ENCODE measurements around the gene DPF3. TPM values are rescaled to one million over a fixed set of nuclear protein-coding genes. Genes with fewer than 3 reads are reported as not detected.

Gene DPF3
- total RNA-seq, 2 donors from 2014 or later: 0.78 to 4.0 TPM

GRCh38 chr14:72704502-72704901, 189.4 kb downstream of the DPF3 start:
- Histone ChIP-seq H3K36me3 (replicated peaks in 1 of 2; ENCODE audit: insufficient read depth in 1 of 2, low read depth in 2 of 2) (no peaks in the 10 kb centered on the region), H3K9me3 (no peaks in the 10 kb centered on the region), H3K4me1 (no peaks in the 10 kb centered on the region), H3K27me3 (no peaks in the 10 kb centered on the region), H3K27ac (no peak overlapping the region), H3K4me3 (no peak overlapping the region)
- TF ChIP-seq POLR2A (IDR thresholded peaks at IDR 0.05): no peak
- TF ChIP-seq, protein P1, sequence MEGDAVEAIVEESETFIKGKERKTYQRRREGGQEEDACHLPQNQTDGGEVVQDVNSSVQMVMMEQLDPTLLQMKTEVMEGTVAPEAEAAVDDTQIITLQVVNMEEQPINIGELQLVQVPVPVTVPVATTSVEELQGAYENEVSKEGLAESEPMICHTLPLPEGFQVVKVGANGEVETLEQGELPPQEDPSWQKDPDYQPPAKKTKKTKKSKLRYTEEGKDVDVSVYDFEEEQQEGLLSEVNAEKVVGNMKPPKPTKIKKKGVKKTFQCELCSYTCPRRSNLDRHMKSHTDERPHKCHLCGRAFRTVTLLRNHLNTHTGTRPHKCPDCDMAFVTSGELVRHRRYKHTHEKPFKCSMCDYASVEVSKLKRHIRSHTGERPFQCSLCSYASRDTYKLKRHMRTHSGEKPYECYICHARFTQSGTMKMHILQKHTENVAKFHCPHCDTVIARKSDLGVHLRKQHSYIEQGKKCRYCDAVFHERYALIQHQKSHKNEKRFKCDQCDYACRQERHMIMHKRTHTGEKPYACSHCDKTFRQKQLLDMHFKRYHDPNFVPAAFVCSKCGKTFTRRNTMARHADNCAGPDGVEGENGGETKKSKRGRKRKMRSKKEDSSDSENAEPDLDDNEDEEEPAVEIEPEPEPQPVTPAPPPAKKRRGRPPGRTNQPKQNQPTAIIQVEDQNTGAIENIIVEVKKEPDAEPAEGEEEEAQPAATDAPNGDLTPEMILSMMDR (IDR thresholded peaks at IDR 0.05): no peak
- peak in 1 of 4 donors; percentile 17 for DNase-seq
- 63 to 66% methylated on average over 3 of the region's 3 CpGs for WGBS, 2 donors
- intact Hi-C loops (cut with DNase I): no loop called here
- no peak for ATAC-seq

DNA sequence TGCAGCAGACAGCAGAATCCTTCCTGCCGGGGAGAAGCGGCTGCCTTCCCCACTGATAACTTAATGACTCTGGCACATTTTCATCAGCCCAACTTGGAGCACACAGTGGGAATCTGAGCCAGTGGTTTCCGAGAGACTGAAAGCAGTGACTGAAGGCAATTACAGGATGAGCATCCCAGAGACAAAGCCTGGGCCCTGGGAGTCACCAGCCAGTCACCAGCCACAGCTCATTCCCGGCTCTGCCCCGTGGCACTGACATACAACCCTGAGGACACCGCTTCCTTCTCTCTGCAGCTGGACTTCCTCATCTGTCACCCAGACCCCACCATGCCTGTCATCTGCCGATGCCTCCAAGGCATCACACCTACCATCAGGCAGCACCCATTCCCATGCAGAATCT, 192.3 kb downstream of the DPF3 start:
- ATAC-seq (no peak), DNase-seq (no peak)
- intact Hi-C loops (cut with DNase I): no loop called here
- WGBS, 2 donors: 63 to 85% methylated on average over 5 to 7 of the region's 7 CpGs
- Histone ChIP-seq H3K4me3 (no peak overlapping the region), H3K36me3 (replicated peaks in 1 of 2; ENCODE audit: insufficient read depth in 1 of 2, low read depth in 2 of 2) (no peaks in the 10 kb centered on the region), H3K4me1 (no peaks in the 10 kb centered on the region), H3K9me3 (no peaks in the 10 kb centered on the region), H3K27me3 (no peaks in the 10 kb centered on the region), H3K27ac (no peak overlapping the region)
- TF ChIP-seq, protein P1 (IDR thresholded peaks at IDR 0.05): no peak
- no peak for TF ChIP-seq POLR2A (IDR thresholded peaks at IDR 0.05)

DNA sequence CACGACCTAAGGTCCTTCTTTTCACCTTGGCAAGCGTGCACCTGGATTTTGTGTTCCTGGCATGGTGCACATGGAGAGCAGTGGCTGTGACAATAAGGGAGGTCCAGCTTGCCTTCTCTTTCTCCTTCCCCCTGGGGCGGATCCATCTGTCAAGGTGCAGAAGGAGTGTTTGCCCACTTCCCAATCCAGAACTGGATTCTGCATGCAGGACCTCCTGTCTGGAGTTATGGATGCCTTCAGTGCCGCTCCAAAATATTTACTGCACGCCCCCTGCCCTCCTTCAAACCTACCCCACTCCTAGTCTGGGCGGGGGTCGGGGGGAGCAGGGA, 192.7 kb downstream of the DPF3 start:
- no peak for ATAC-seq
- TF ChIP-seq POLR2A (IDR thresholded peaks at IDR 0.05): no peak
- TF ChIP-seq, protein P1 (IDR thresholded peaks at IDR 0.05): no peak
- intact Hi-C loops (cut with DNase I): no loop called here
- H3K9me3 ChIP-seq: no peaks in the 10 kb centered on the region
- no peaks in the 10 kb centered on the region for H3K27me3 ChIP-seq
- H3K4me3 ChIP-seq: no peak overlapping the region
- H3K27ac ChIP-seq: no peak overlapping the region
- DNase-seq: no peak
- 70 to 77% methylated on average over 6 to 7 of the region's 7 CpGs for WGBS, 2 donors
- no peaks in the 10 kb centered on the region for H3K36me3 ChIP-seq (replicated peaks in 1 of 2; ENCODE audit: insufficient read depth in 1 of 2, low read depth in 2 of 2)
- no peaks in the 10 kb centered on the region for H3K4me1 ChIP-seq

DNA sequence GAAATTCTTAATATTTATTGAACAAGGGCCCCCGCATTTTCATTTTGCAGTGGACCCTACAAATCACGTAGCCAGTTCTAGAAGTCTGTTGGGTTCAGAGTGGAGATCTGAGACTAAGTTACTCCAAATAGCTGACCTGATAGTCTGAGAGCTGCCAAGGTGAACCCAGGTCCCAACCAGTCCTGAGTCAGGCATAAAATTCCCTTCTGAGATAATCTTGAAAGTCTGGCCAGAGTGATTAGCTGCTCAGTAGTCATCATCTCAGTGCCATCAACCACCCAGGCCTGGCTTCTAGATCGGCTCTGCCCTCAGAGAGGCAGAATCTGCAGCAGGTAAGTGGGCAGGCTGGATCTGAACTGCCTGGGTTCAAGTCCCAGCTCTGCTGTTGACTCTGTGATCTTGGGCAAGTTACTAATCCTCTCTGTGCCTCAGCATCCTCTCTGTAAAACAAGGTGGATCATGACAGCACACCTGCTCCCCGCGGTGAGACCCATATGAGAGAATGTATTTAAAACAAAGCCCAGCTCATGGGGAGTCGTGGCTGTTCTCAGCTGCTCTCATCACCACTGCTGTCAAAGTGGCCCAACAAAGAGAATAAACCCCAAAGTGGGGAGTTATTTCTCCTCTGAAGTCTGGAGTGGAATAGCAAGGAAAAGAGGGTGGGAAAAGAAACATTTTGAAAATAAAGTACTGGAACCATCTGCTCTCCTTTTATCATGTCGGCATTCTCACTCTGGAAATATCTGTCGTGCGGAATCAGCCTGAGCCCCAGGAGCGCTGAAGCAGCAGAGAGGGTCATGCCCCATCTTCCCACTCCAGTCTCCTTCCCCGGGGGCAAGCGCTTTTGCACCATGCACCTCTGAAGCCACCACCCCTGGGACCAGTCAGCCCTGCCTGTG, 193.3 kb downstream of the DPF3 start:
- intact Hi-C loops (cut with DNase I): no loop called here
- Histone ChIP-seq H3K4me1 (no peaks in the 10 kb centered on the region), H3K36me3 (replicated peaks in 1 of 2; ENCODE audit: insufficient read depth in 1 of 2, low read depth in 2 of 2) (no peaks in the 10 kb centered on the region), H3K27me3 (no peaks in the 10 kb centered on the region), H3K9me3 (no peaks in the 10 kb centered on the region), H3K27ac (no peak overlapping the region), H3K4me3 (no peak overlapping the region)
- DNase-seq (no peak), ATAC-seq (no peak)
- WGBS, 2 donors: 82 to 84% methylated on average over 12 of the region's 12 CpGs
- TF ChIP-seq, protein P1 (IDR thresholded peaks at IDR 0.05): no peak
- no peak for TF ChIP-seq POLR2A (IDR thresholded peaks at IDR 0.05)

GRCh38 chr14:72699852-72700257, 194.0 kb downstream of the DPF3 start:
- no peak overlapping the region for H3K4me3 ChIP-seq
- intact Hi-C loops (cut with DNase I): no loop called here
- TF ChIP-seq, protein P1 (IDR thresholded peaks at IDR 0.05): no peak
- H3K36me3 ChIP-seq (replicated peaks in 1 of 2; ENCODE audit: insufficient read depth in 1 of 2, low read depth in 2 of 2): no peaks in the 10 kb centered on the region
- no peaks in the 10 kb centered on the region for H3K27me3 ChIP-seq
- no peaks in the 10 kb centered on the region for H3K9me3 ChIP-seq
- H3K27ac ChIP-seq: no peak overlapping the region
- no peak for ATAC-seq
- peak in 1 of 4 donors; percentile 39 for DNase-seq
- 33 to 42% methylated on average over 3 of the region's 3 CpGs for WGBS, 2 donors
- no peaks in the 10 kb centered on the region for H3K4me1 ChIP-seq
